Measurements from ENCODE around the gene TMEM253.

TMEM253 gene

GRCh38 chr14:21098892-21099595 lies 1.8 kb upstream of the TMEM253 start:
- Histone ChIP-seq H2AFZ (ENCODE audit: low read length) (peak overlapping the region; percentile 69), H3K27me3 (ENCODE audit: control insufficient read depth in 3 of 3, insufficient read depth in 3 of 3, low read depth in 1 of 3, low read length in 3 of 3) (no peaks in the 10 kb centered on the region), H2BK12ac (ENCODE audit: low read length) (no peak overlapping the region), H3K23ac (ENCODE audit: low read depth, low read length, poor library complexity) (no peak overlapping the region), H3K9ac (ENCODE audit: low read depth, low read length, poor library complexity) (no peak overlapping the region), H3K4me3 (ENCODE audit: low read length in 2 of 2) (peak overlapping the region; percentile 61 to 74), H3K4ac (ENCODE audit: low read length) (no peak overlapping the region), H3K4me1 (ENCODE audit: control insufficient read depth in 2 of 2, insufficient read depth in 1 of 2, low read depth in 1 of 2, low read length in 2 of 2) (peaks cover 30 to 47% of the 10 kb centered on the region in 2 donors), H3K79me1 (ENCODE audit: low read depth, low read length) (no peaks in the 10 kb centered on the region), H3K18ac (ENCODE audit: low read length) (no peak overlapping the region), H4K91ac (ENCODE audit: low read depth, low read length, poor library complexity) (no peak overlapping the region), H3K9me3 (replicated peaks in 1 of 2; ENCODE audit: control insufficient read depth in 2 of 2, insufficient read depth in 1 of 2, low read depth in 1 of 2, low read length in 2 of 2) (no peaks in the 10 kb centered on the region), H4K8ac (ENCODE audit: low read depth, low read length) (no peak overlapping the region), H3K14ac (ENCODE audit: low read length) (no peak overlapping the region), H3K4me2 (ENCODE audit: insufficient read depth, low read length, poor library complexity, severe bottlenecking) (peak overlapping the region; percentile 61), H2BK120ac (ENCODE audit: low read depth, low read length) (no peak overlapping the region), H3K27ac (replicated peaks; ENCODE audit: low read length) (peak overlapping the region; percentile 89), H2BK15ac (ENCODE audit: low read length) (no peak overlapping the region), H2BK5ac (ENCODE audit: low read length) (no peak overlapping the region), H2AK5ac (ENCODE audit: low read depth, low read length) (no peak overlapping the region), H3K36me3 (replicated peaks in 1 of 2; ENCODE audit: control insufficient read depth in 2 of 2, insufficient read depth in 2 of 2, low read length in 2 of 2) (no peaks in the 10 kb centered on the region)
- WGBS, 2 donors (ENCODE audit: extremely low coverage in 2 of 2, insufficient read length in 2 of 2, insufficient replicate concordance in 1 of 2) = no CpG with 5 or more reads among the region's 16 CpGs
- DNase-seq (ENCODE audit: low spot score) = no peak

DNA sequence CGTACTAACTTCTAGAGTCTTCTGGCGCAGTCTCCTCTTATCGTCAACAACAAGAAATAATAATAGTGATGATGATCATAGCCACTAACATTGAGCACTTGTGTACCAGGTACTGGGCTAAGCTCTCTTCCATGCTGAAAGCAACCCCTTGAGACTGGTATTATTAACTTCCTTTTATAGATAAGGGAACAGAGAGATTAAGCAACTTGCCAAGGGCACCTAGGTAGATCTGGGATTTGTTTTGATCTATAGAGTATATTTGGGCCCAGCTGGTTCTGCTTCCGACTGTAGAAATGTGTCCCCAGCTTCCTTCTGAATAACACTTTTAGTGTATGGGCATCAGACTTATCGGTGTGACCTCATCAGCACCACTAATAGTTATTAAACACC lies 1.3 kb upstream of the TMEM253 start:
- H3K23ac ChIP-seq (ENCODE audit: low read depth, low read length, poor library complexity) = no peak overlapping the region
- H3K9me3 ChIP-seq (replicated peaks in 1 of 2; ENCODE audit: control insufficient read depth in 2 of 2, insufficient read depth in 1 of 2, low read depth in 1 of 2, low read length in 2 of 2) = no peaks in the 10 kb centered on the region
- no peak overlapping the region for H2BK120ac ChIP-seq (ENCODE audit: low read depth, low read length)
- H3K4me3 ChIP-seq (ENCODE audit: low read length in 2 of 2) = peak overlapping the region in 1 of 2 donors; percentile 61
- H3K79me1 ChIP-seq (ENCODE audit: low read depth, low read length) = no peaks in the 10 kb centered on the region
- H4K8ac ChIP-seq (ENCODE audit: low read depth, low read length) = no peak overlapping the region
- H3K14ac ChIP-seq (ENCODE audit: low read length) = no peak overlapping the region
- no peak overlapping the region for H3K4me2 ChIP-seq (ENCODE audit: insufficient read depth, low read length, poor library complexity, severe bottlenecking)
- no peak overlapping the region for H2AFZ ChIP-seq (ENCODE audit: low read length)
- no peaks in the 10 kb centered on the region for H3K27me3 ChIP-seq (ENCODE audit: control insufficient read depth in 3 of 3, insufficient read depth in 3 of 3, low read depth in 1 of 3, low read length in 3 of 3)
- H2BK5ac ChIP-seq (ENCODE audit: low read length) = no peak overlapping the region
- no peak overlapping the region for H2BK15ac ChIP-seq (ENCODE audit: low read length)
- peaks cover 31 to 48% of the 10 kb centered on the region in 2 donors for H3K4me1 ChIP-seq (ENCODE audit: control insufficient read depth in 2 of 2, insufficient read depth in 1 of 2, low read depth in 1 of 2, low read length in 2 of 2)
- no peaks in the 10 kb centered on the region for H3K36me3 ChIP-seq (replicated peaks in 1 of 2; ENCODE audit: control insufficient read depth in 2 of 2, insufficient read depth in 2 of 2, low read length in 2 of 2)
- no peak for DNase-seq (ENCODE audit: low spot score)
- no peak overlapping the region for H2BK12ac ChIP-seq (ENCODE audit: low read length)
- H3K18ac ChIP-seq (ENCODE audit: low read length) = no peak overlapping the region
- no peak overlapping the region for H3K4ac ChIP-seq (ENCODE audit: low read length)
- H3K9ac ChIP-seq (ENCODE audit: low read depth, low read length, poor library complexity) = no peak overlapping the region
- no peak overlapping the region for H4K91ac ChIP-seq (ENCODE audit: low read depth, low read length, poor library complexity)
- H3K27ac ChIP-seq (replicated peaks; ENCODE audit: low read length) = peak overlapping the region; percentile 89
- WGBS, 2 donors (ENCODE audit: extremely low coverage in 2 of 2, insufficient read length in 2 of 2, insufficient replicate concordance in 1 of 2) = no CpG with 5 or more reads among the region's 5 CpGs
- no peak overlapping the region for H2AK5ac ChIP-seq (ENCODE audit: low read depth, low read length)

DNA sequence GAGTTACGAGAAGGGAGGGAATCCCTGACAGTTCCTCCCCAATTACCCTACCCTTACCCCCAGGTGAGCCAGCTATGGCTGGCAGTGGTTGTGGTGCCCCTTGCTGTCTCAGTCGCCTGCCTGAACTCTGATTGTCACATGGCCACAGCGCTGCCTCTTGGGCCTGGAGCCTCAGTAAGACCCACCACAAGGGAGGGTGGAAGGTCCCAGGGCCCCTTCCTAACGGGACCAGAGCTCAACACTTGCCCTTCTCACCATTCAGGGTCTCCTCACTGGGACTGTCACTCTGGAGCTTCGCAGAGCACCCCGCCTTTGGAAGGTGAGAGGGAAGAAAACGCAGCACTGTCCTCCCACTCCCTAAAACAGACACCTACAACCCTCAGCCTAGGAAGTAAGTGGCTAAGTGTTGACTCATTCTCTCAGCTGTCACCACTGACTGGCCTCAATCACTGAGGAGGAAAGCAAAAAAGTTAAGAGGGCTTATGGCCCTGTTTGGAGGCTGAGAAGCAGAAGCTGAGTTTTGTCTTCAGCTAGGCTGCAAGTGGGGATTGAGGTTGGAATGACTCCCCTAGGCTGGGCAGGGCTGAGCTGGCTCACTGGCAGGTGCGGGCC lies 1.0 kb downstream of the TMEM253 start:
- H3K18ac ChIP-seq (ENCODE audit: low read length) = no peak overlapping the region
- H3K4me1 ChIP-seq (ENCODE audit: control insufficient read depth in 2 of 2, insufficient read depth in 1 of 2, low read depth in 1 of 2, low read length in 2 of 2) = peaks cover 25 to 42% of the 10 kb centered on the region in 2 donors
- no CpG with 5 or more reads among the region's 8 CpGs for WGBS, 2 donors (ENCODE audit: extremely low coverage in 2 of 2, insufficient read length in 2 of 2, insufficient replicate concordance in 1 of 2)
- H3K4me3 ChIP-seq (ENCODE audit: low read length in 2 of 2) = no peak overlapping the region
- no peaks in the 10 kb centered on the region for H3K79me1 ChIP-seq (ENCODE audit: low read depth, low read length)
- H3K9me3 ChIP-seq (replicated peaks in 1 of 2; ENCODE audit: control insufficient read depth in 2 of 2, insufficient read depth in 1 of 2, low read depth in 1 of 2, low read length in 2 of 2) = no peaks in the 10 kb centered on the region
- no peak overlapping the region for H4K91ac ChIP-seq (ENCODE audit: low read depth, low read length, poor library complexity)
- no peak overlapping the region for H2AK5ac ChIP-seq (ENCODE audit: low read depth, low read length)
- H3K23ac ChIP-seq (ENCODE audit: low read depth, low read length, poor library complexity) = no peak overlapping the region
- no peak overlapping the region for H2BK120ac ChIP-seq (ENCODE audit: low read depth, low read length)
- H4K8ac ChIP-seq (ENCODE audit: low read depth, low read length) = no peak overlapping the region
- H3K14ac ChIP-seq (ENCODE audit: low read length) = no peak overlapping the region
- DNase-seq (ENCODE audit: low spot score) = no peak
- H3K4ac ChIP-seq (ENCODE audit: low read length) = no peak overlapping the region
- H3K27ac ChIP-seq (replicated peaks; ENCODE audit: low read length) = no peak overlapping the region
- H2BK5ac ChIP-seq (ENCODE audit: low read length) = no peak overlapping the region
- H3K4me2 ChIP-seq (ENCODE audit: insufficient read depth, low read length, poor library complexity, severe bottlenecking) = no peak overlapping the region
- H3K27me3 ChIP-seq (ENCODE audit: control insufficient read depth in 3 of 3, insufficient read depth in 3 of 3, low read depth in 1 of 3, low read length in 3 of 3) = no peaks in the 10 kb centered on the region
- peak overlapping the region; percentile 8 for H2BK15ac ChIP-seq (ENCODE audit: low read length)
- H2AFZ ChIP-seq (ENCODE audit: low read length) = no peak overlapping the region
- no peak overlapping the region for H3K9ac ChIP-seq (ENCODE audit: low read depth, low read length, poor library complexity)
- no peak overlapping the region for H2BK12ac ChIP-seq (ENCODE audit: low read length)
- H3K36me3 ChIP-seq (replicated peaks in 1 of 2; ENCODE audit: control insufficient read depth in 2 of 2, insufficient read depth in 2 of 2, low read length in 2 of 2) = no peaks in the 10 kb centered on the region

- H3K4ac ChIP-seq (ENCODE audit: low read length) = no peak overlapping the region
- peaks cover 28 to 40% of the 10 kb centered on the region in 2 donors for H3K4me1 ChIP-seq (ENCODE audit: control insufficient read depth in 2 of 2, insufficient read depth in 1 of 2, low read depth in 1 of 2, low read length in 2 of 2)
- no peak overlapping the region for H2BK120ac ChIP-seq (ENCODE audit: low read depth, low read length)
- H2BK12ac ChIP-seq (ENCODE audit: low read length) = no peak overlapping the region
- WGBS, 2 donors (ENCODE audit: extremely low coverage in 2 of 2, insufficient read length in 2 of 2, insufficient replicate concordance in 1 of 2) = no CpG with 5 or more reads among the region's 9 CpGs
- H3K4me3 ChIP-seq (ENCODE audit: low read length in 2 of 2) = peak overlapping the region; percentile 45 to 67
- H3K9me3 ChIP-seq (replicated peaks in 1 of 2; ENCODE audit: control insufficient read depth in 2 of 2, insufficient read depth in 1 of 2, low read depth in 1 of 2, low read length in 2 of 2) = no peaks in the 10 kb centered on the region
- H4K91ac ChIP-seq (ENCODE audit: low read depth, low read length, poor library complexity) = no peak overlapping the region
- H3K23ac ChIP-seq (ENCODE audit: low read depth, low read length, poor library complexity) = no peak overlapping the region
- DNase-seq (ENCODE audit: low spot score) = no peak
- peak overlapping the region; percentile 8 for H2BK15ac ChIP-seq (ENCODE audit: low read length)
- peak overlapping the region; percentile 97 for H2AFZ ChIP-seq (ENCODE audit: low read length)
- no peaks in the 10 kb centered on the region for H3K79me1 ChIP-seq (ENCODE audit: low read depth, low read length)
- peak overlapping the region; percentile 21 for H3K18ac ChIP-seq (ENCODE audit: low read length)
- H3K27me3 ChIP-seq (ENCODE audit: control insufficient read depth in 3 of 3, insufficient read depth in 3 of 3, low read depth in 1 of 3, low read length in 3 of 3) = no peaks in the 10 kb centered on the region
- H3K9ac ChIP-seq (ENCODE audit: low read depth, low read length, poor library complexity) = no peak overlapping the region
- H4K8ac ChIP-seq (ENCODE audit: low read depth, low read length) = no peak overlapping the region
- H3K27ac ChIP-seq (replicated peaks; ENCODE audit: low read length) = peak overlapping the region; percentile 15
- no peaks in the 10 kb centered on the region for H3K36me3 ChIP-seq (replicated peaks in 1 of 2; ENCODE audit: control insufficient read depth in 2 of 2, insufficient read depth in 2 of 2, low read length in 2 of 2)
- H3K4me2 ChIP-seq (ENCODE audit: insufficient read depth, low read length, poor library complexity, severe bottlenecking) = peak overlapping the region; percentile 54
- no peak overlapping the region for H2AK5ac ChIP-seq (ENCODE audit: low read depth, low read length)
- no peak overlapping the region for H2BK5ac ChIP-seq (ENCODE audit: low read length)
- H3K14ac ChIP-seq (ENCODE audit: low read length) = no peak overlapping the region
Observed at GRCh38 chr14:21102521-21103410, 1.9 kb downstream of the TMEM253 start.

Data from neuronal stem cell (in vitro differentiated cells).